ENCODE results near the gene WNT16. TPM values are rescaled to one million over a fixed set of nuclear protein-coding genes. Genes with fewer than 3 reads are reported as not detected.

WNT16 gene
- not detected in 2 replicates for total RNA-seq

GRCh38 chr7:121328508-121329190 is at the start of gene WNT16:
TSS of gene WNT16 (plus strand) at chr7:121329000. CDS start at chr7:121329293, 293 bp downstream.

Other genes starting within 250 kb of the WNT16 start
- gene FAM3C, start 67.3 kb downstream of the WNT16 start, total RNA-seq: 36.3 and 43.1 TPM in 2 replicates

All from dermis lymphatic vessel endothelial cell (primary cell).